ENCODE results near the gene CBX8. TPM values are rescaled to one million over a fixed set of nuclear protein-coding genes. Genes with fewer than 3 reads are reported as not detected.

The CBX8 gene
- total and polyA plus RNA-seq, 2 of the 13 experiments (the other 11 are each of a cell fraction or from before 2014, with no cell fraction given), result 0.34 to 12.6 TPM

DNA sequence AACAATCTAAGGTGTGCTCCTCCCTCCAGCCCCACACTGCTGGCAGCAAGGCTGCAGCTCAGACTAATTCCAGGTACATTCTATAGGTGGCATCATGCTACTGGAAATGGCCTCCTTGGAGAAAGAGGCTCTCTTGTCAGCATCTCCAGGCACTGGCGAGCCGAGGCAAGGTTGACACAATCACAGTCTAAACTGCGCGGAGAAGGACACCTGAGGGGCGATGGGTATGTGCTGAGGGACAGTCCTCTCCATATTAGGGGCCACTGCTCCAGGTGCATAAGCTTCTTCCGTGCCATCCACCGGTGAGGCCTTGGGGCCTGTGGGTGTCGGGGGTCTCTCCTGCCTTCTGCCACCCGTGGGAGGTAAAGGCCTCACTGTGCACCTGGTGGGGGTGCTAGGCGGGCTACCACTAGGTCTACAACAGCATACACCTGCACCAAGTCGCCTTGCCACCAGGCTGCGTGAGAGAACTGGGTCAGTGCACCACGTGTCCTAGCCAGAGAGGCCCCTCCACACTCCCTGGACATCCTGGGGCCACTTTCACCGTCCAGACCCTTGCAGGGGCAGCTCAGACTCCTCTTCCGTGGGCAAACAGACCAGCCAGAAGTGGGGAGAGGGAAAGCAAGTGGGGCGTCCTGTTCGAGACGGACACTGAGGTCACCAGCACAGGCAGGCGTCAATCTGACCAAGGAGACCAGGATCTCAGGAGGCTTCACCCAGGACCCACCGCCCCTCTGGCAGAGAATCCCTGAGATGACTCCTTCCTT, 12.1 kb upstream of the CBX8 start (continued):
- TF ChIP-seq, protein P1, sequence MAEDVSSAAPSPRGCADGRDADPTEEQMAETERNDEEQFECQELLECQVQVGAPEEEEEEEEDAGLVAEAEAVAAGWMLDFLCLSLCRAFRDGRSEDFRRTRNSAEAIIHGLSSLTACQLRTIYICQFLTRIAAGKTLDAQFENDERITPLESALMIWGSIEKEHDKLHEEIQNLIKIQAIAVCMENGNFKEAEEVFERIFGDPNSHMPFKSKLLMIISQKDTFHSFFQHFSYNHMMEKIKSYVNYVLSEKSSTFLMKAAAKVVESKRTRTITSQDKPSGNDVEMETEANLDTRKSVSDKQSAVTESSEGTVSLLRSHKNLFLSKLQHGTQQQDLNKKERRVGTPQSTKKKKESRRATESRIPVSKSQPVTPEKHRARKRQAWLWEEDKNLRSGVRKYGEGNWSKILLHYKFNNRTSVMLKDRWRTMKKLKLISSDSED (CRISPR knock-in tag; IDR thresholded peaks at IDR 0.05), result no peak
- 0 out of 2 replicates have a peak, but pooled peaks have one; percentile 15 for TF ChIP-seq SALL1 (CRISPR knock-in tag; IDR thresholded peaks at IDR 0.05)
- no peak for TF ChIP-seq RXRA (CRISPR knock-in tag; IDR thresholded peaks at IDR 0.05)
- TF ChIP-seq ZNF546 (CRISPR knock-in tag; conservative IDR thresholded peaks at IDR 0.05), result no peak
- TF ChIP-seq HOXA7 (CRISPR knock-in tag; IDR thresholded peaks at IDR 0.05), result no peak
- TF ChIP-seq DR1 (CRISPR knock-in tag; IDR thresholded peaks at IDR 0.05), result no peak
- TF ChIP-seq ZNF549 (CRISPR knock-in tag; IDR thresholded peaks at IDR 0.05), result no peak
- no peak for TF ChIP-seq ZNF496 (CRISPR knock-in tag; IDR thresholded peaks at IDR 0.05; ENCODE audit: insufficient replicate concordance)
- TF ChIP-seq, protein P2, sequence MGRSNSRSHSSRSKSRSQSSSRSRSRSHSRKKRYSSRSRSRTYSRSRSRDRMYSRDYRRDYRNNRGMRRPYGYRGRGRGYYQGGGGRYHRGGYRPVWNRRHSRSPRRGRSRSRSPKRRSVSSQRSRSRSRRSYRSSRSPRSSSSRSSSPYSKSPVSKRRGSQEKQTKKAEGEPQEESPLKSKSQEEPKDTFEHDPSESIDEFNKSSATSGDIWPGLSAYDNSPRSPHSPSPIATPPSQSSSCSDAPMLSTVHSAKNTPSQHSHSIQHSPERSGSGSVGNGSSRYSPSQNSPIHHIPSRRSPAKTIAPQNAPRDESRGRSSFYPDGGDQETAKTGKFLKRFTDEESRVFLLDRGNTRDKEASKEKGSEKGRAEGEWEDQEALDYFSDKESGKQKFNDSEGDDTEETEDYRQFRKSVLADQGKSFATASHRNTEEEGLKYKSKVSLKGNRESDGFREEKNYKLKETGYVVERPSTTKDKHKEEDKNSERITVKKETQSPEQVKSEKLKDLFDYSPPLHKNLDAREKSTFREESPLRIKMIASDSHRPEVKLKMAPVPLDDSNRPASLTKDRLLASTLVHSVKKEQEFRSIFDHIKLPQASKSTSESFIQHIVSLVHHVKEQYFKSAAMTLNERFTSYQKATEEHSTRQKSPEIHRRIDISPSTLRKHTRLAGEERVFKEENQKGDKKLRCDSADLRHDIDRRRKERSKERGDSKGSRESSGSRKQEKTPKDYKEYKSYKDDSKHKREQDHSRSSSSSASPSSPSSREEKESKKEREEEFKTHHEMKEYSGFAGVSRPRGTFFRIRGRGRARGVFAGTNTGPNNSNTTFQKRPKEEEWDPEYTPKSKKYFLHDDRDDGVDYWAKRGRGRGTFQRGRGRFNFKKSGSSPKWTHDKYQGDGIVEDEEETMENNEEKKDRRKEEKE (IDR thresholded peaks at IDR 0.05), result no peak
- no peak for TF ChIP-seq ZNF253 (CRISPR knock-in tag; IDR thresholded peaks at IDR 0.05; ENCODE audit: borderline replicate concordance)
- TF ChIP-seq ZFP82 (CRISPR knock-in tag; IDR thresholded peaks at IDR 0.05; ENCODE audit: borderline replicate concordance), result no peak
- TF ChIP-seq, protein P3, sequence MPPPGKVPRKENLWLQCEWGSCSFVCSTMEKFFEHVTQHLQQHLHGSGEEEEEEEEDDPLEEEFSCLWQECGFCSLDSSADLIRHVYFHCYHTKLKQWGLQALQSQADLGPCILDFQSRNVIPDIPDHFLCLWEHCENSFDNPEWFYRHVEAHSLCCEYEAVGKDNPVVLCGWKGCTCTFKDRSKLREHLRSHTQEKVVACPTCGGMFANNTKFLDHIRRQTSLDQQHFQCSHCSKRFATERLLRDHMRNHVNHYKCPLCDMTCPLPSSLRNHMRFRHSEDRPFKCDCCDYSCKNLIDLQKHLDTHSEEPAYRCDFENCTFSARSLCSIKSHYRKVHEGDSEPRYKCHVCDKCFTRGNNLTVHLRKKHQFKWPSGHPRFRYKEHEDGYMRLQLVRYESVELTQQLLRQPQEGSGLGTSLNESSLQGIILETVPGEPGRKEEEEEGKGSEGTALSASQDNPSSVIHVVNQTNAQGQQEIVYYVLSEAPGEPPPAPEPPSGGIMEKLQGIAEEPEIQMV (CRISPR knock-in tag; IDR thresholded peaks at IDR 0.05; ENCODE audit: low read depth), result no peak
- TF ChIP-seq MAZ (IDR thresholded peaks at IDR 0.05; ENCODE audit: borderline replicate concordance, low read depth, low read length), result no peak
- no peak for TF ChIP-seq MAZ (CRISPR knock-in tag; IDR thresholded peaks at IDR 0.05; ENCODE audit: low read depth)
- TF ChIP-seq, protein P4, sequence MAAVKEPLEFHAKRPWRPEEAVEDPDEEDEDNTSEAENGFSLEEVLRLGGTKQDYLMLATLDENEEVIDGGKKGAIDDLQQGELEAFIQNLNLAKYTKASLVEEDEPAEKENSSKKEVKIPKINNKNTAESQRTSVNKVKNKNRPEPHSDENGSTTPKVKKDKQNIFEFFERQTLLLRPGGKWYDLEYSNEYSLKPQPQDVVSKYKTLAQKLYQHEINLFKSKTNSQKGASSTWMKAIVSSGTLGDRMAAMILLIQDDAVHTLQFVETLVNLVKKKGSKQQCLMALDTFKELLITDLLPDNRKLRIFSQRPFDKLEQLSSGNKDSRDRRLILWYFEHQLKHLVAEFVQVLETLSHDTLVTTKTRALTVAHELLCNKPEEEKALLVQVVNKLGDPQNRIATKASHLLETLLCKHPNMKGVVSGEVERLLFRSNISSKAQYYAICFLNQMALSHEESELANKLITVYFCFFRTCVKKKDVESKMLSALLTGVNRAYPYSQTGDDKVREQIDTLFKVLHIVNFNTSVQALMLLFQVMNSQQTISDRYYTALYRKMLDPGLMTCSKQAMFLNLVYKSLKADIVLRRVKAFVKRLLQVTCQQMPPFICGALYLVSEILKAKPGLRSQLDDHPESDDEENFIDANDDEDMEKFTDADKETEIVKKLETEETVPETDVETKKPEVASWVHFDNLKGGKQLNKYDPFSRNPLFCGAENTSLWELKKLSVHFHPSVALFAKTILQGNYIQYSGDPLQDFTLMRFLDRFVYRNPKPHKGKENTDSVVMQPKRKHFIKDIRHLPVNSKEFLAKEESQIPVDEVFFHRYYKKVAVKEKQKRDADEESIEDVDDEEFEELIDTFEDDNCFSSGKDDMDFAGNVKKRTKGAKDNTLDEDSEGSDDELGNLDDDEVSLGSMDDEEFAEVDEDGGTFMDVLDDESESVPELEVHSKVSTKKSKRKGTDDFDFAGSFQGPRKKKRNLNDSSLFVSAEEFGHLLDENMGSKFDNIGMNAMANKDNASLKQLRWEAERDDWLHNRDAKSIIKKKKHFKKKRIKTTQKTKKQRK (IDR thresholded peaks at IDR 0.05; ENCODE audit: low read length), result no peak
- no peak; the same call in 1 of the 2 replicates for TF ChIP-seq ZNF558 (CRISPR knock-in tag; IDR thresholded peaks at IDR 0.05; ENCODE audit: borderline replicate concordance)
- TF ChIP-seq MEF2D (CRISPR knock-in tag; IDR thresholded peaks at IDR 0.05), result no peak
- TF ChIP-seq, protein P5, sequence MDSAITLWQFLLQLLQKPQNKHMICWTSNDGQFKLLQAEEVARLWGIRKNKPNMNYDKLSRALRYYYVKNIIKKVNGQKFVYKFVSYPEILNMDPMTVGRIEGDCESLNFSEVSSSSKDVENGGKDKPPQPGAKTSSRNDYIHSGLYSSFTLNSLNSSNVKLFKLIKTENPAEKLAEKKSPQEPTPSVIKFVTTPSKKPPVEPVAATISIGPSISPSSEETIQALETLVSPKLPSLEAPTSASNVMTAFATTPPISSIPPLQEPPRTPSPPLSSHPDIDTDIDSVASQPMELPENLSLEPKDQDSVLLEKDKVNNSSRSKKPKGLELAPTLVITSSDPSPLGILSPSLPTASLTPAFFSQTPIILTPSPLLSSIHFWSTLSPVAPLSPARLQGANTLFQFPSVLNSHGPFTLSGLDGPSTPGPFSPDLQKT (CRISPR knock-in tag; IDR thresholded peaks at IDR 0.05; ENCODE audit: borderline replicate concordance), result no peak
- TF ChIP-seq ZSCAN31 (CRISPR knock-in tag; IDR thresholded peaks at IDR 0.05; ENCODE audit: low read depth), result peak; percentile 69; the same call in 1 of the 2 replicates

Measured in HepG2 (cell line).